Lower lobe of right lung (tissue), 2 donors: ENCODE results near the gene LRIT3. TPM values are rescaled to one million over a fixed set of nuclear protein-coding genes. Genes with fewer than 3 reads are reported as not detected.

Experiments
- ATAC-seq, 2 donors: fragments of 200-7000 bp; cut with Tn5 transposase; one replicate each; pipeline ENCODE4 v1.9.1; 2020 to 2022; ENCODE audit warnings: mild to moderate bottlenecking in 2 of 2, moderate library complexity in 2 of 2
- DNase-seq: peaks from one replicate; pipeline ENCODE4 v3.0.0-alpha.2; 2020
- H3K27ac ChIP-seq: fragments of 200-600 bp; one replicate; pipeline ENCODE4 v1.8.0; 2022
- H3K27me3 ChIP-seq: fragments of 200-600 bp; one replicate; pipeline ENCODE4 v1.8.0; 2022; ENCODE audit warnings: low read depth
- H3K36me3 ChIP-seq: fragments of 200-600 bp; one replicate; pipeline ENCODE4 v1.8.0; 2022; ENCODE audit warnings: mild to moderate bottlenecking
- H3K4me1 ChIP-seq: fragments of 200-600 bp; one replicate; pipeline ENCODE4 v1.8.0; 2022
- H3K4me3 ChIP-seq: fragments of 200-600 bp; one replicate; pipeline ENCODE4 v1.8.0; 2022; ENCODE audit warnings: mild to moderate bottlenecking
- H3K9me3 ChIP-seq: fragments of 200-600 bp; one replicate; pipeline ENCODE4 v1.8.0; 2022
- intact Hi-C: fragments of 100-400 bp; cut with DNase I; formaldehyde crosslinking; loops from one replicate; pipeline ENCODE4 v1.11.0; 2022
- total RNA-seq: library from RNA; stranded (reverse); fragmentation: NEBNext Ultra II Directional; extraction: Animal tissue kit (Norgen Biotek cat#: 25700); gene quantifications from one replicate; pipeline ENCODE4 v1.2.1, GENCODE V29; 2021
- TF ChIP-seq, protein P1 (sequence below): fragments of 200-600 bp; IDR thresholded peaks from one replicate; pipeline ENCODE4 v1.8.0; 2022; ENCODE audit warnings: antibody characterized with exemption, mild to moderate bottlenecking
- donor health status: DM: no; HTN: yes; CAD: no; lungs with severe emphysema.

Gene LRIT3
- total RNA-seq, 1 donor from 2014 or later, result 0.12 TPM

DNA sequence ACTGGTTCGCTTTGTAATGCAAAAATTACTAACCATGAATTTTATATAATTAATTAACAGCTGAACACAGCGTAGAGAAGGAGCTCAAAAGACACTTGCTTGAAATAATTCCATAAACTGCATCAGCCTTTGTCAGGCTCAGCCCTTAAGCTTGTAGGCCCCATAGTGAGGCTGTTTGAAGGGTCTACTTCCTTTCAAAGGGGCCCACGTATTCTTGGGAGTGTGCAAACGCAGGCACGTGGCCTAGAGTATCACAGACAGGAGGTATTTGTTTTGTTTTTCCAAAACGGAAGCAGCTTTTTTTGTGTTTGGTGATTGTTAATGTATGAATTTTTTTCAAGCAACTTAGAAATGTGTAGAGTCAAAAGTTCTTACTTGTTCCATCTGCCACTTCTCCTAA, 39.2 kb downstream of the LRIT3 start:
- ATAC-seq (no peak), DNase-seq (no peak)
- no peaks in the 10 kb centered on the region for H3K27me3 ChIP-seq
- TF ChIP-seq, protein P1, sequence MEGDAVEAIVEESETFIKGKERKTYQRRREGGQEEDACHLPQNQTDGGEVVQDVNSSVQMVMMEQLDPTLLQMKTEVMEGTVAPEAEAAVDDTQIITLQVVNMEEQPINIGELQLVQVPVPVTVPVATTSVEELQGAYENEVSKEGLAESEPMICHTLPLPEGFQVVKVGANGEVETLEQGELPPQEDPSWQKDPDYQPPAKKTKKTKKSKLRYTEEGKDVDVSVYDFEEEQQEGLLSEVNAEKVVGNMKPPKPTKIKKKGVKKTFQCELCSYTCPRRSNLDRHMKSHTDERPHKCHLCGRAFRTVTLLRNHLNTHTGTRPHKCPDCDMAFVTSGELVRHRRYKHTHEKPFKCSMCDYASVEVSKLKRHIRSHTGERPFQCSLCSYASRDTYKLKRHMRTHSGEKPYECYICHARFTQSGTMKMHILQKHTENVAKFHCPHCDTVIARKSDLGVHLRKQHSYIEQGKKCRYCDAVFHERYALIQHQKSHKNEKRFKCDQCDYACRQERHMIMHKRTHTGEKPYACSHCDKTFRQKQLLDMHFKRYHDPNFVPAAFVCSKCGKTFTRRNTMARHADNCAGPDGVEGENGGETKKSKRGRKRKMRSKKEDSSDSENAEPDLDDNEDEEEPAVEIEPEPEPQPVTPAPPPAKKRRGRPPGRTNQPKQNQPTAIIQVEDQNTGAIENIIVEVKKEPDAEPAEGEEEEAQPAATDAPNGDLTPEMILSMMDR, result no peak
- no peak overlapping the region for H3K27ac ChIP-seq
- intact Hi-C loops, result no loop called here
- H3K4me1 ChIP-seq, result no peaks in the 10 kb centered on the region
- H3K9me3 ChIP-seq, result no peaks in the 10 kb centered on the region
- H3K4me3 ChIP-seq, result no peak overlapping the region
- no peaks in the 10 kb centered on the region for H3K36me3 ChIP-seq

DNA sequence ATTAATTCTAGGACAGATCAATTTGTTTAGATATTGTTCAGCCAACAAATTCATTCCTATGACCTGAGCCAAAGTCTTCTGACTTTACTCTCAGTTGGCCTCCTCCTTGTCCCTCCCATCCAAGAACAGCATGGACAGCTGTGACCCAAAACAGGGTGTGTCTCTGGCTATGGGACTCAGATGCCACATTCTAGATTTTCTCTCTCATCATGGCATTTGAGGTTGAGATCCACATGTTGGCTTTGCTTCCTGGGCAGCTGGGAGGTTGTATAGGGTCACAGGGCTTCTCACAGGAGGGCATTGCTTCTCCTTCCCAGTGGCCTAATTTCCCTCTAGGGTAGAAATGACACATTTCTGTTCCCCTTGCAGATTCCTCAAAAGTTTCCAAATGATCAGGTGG, 42.2 kb downstream of the LRIT3 start:
- DNase-seq (no peak), ATAC-seq (no peak)
- Histone ChIP-seq H3K27ac (no peak overlapping the region), H3K4me3 (no peak overlapping the region), H3K4me1 (no peaks in the 10 kb centered on the region), H3K9me3 (no peaks in the 10 kb centered on the region), H3K27me3 (no peaks in the 10 kb centered on the region), H3K36me3 (no peaks in the 10 kb centered on the region)
- TF ChIP-seq, protein P1, result no peak
- intact Hi-C loops, result no loop called here

DNA sequence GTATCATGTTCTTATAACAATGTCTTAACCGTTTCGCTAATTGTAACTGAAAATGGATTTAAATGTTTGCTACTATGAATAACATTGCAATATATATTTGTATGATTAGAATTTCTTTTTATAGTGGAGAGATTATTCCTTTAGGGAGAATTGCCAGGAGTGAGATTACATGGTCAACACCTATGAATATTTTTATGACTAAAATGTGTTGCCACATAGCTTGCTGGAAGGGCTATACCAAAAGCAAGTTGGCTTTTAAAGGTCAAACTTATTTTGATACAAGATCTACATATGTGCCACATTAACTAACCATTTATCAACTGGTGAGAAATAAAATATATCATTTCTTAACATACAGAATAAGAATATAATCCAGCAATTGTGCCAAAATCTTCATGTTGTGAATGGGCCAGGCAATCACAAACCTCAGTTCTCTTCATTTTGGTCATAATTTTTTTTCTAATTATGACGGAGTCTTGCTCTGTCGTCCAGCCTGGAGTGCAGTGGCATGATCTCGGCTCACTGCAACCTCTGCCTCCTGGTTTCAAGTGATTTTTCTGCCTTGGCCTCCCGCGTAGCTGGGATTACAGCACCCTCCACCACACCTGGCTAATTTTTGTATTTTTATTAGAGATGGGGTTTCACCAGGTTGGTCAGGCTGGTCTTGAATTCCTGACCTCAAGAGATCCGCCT, 54.8 kb downstream of the LRIT3 start:
- ATAC-seq, result no peak
- TF ChIP-seq, protein P1, result no peak
- H3K27ac ChIP-seq, result no peak overlapping the region
- H3K27me3 ChIP-seq, result no peaks in the 10 kb centered on the region
- H3K36me3 ChIP-seq, result no peaks in the 10 kb centered on the region
- H3K4me3 ChIP-seq, result no peak overlapping the region
- DNase-seq, result no peak
- no peaks in the 10 kb centered on the region for H3K9me3 ChIP-seq
- no peaks in the 10 kb centered on the region for H3K4me1 ChIP-seq
- intact Hi-C loops, result no loop called here

DNA sequence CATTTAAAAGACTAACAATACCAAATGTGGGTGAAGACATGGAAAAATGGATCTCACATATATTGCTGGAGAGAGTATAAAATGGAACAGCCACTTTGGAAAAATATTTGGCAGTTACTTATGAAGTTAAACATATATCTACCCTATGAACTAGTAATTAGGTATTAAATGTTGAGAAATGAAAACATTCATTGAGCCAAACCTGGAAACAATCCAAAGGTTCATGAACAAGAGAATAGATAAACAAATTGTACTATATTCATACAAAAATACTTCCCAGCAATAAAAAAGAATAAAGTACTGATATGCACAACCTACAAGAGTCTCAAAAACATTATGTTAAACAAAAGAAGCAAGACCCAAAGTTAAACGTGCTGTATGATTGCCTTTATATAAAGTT, 60.8 kb downstream of the LRIT3 start:
- no peak for DNase-seq
- intact Hi-C loops, result no loop called here

GRCh38 chr4:109910256-109910655, 62.3 kb downstream of the LRIT3 start:
- no peak overlapping the region for H3K4me3 ChIP-seq
- DNase-seq (no peak), ATAC-seq (no peak)
- H3K36me3 ChIP-seq, result no peaks in the 10 kb centered on the region
- H3K4me1 ChIP-seq, result no peaks in the 10 kb centered on the region
- no peaks in the 10 kb centered on the region for H3K9me3 ChIP-seq
- intact Hi-C loops, result no loop called here
- H3K27ac ChIP-seq, result no peak overlapping the region
- TF ChIP-seq, protein P1, result no peak
- no peaks in the 10 kb centered on the region for H3K27me3 ChIP-seq

More for the DNA sequence above, 60.8 kb downstream of the LRIT3 start:
- Histone ChIP-seq H3K27ac (no peak overlapping the region), H3K4me1 (no peaks in the 10 kb centered on the region), H3K9me3 (no peaks in the 10 kb centered on the region), H3K27me3 (no peaks in the 10 kb centered on the region), H3K4me3 (no peak overlapping the region), H3K36me3 (no peaks in the 10 kb centered on the region)
- no peak for ATAC-seq
- TF ChIP-seq, protein P1, result no peak
